GM19397 (cell line): Measurements from ENCODE around the gene SERPINE2.

Source experiments
- ATAC-seq: cut with Tn5 transposase; IDR thresholded peaks from one replicate; pipeline ENCODE4 v1.9.1; 2021; ENCODE audit warnings: mild to moderate bottlenecking, moderate library complexity; ENCODE audit not compliant: unreplicated experiment

SERPINE2 gene

GRCh38 chr2:223979730-223980396, 59.2 kb downstream of the SERPINE2 start:
- no peak for ATAC-seq

DNA sequence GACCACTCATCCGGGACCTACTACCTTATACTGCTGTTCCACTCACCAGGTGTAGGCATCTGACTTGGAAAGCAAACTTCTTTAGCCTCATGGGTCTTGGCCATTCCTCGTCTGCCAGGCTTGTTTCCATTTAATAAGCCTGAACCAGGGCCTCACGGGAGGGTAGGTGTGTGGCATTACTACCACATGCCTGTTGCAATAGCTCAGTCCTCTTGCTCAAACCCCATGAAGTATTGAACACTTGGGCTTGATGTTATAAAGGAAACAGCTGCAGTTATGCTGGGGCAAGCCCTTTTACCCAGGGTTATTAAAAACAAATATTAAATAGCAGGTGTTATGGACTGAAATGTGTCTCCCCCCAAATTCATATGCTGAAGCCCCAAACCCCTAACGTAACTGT, 60.6 kb downstream of the SERPINE2 start:
- ATAC-seq = no peak

- ATAC-seq = no peak
These were observed 62.4 kb downstream of the SERPINE2 start for GRCh38 chr2:223976635-223977226.

- ATAC-seq = no peak
These were observed 65.5 kb downstream of the SERPINE2 start for GRCh38 chr2:223973606-223974005.

- ATAC-seq = no peak
These were observed 66.4 kb downstream of the SERPINE2 start for GRCh38 chr2:223972656-223973102.

- no peak for ATAC-seq
These were observed 67.4 kb downstream of the SERPINE2 start for GRCh38 chr2:223971731-223972130.

- no peak for ATAC-seq
These were observed 68.5 kb downstream of the SERPINE2 start for GRCh38 chr2:223970343-223971128.

DNA sequence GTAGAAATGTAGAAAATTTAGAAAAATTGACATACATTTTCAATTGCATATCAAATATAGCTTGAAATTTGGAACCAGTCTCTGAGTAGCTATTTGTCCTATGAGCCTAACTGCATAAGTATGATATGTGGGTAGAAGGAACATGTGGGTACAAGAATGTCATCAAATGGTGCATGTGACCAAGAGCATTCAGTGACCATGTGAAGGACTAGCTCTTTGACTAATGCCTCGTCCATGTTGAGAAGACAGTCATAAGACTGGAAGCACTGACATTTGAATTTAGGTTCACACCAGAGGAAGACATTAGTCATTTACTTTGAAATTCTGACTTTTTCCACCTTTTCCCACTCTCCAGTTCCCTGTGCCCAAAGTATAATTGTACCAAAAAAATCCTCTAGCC, 69.2 kb downstream of the SERPINE2 start:
- ATAC-seq = no peak

DNA sequence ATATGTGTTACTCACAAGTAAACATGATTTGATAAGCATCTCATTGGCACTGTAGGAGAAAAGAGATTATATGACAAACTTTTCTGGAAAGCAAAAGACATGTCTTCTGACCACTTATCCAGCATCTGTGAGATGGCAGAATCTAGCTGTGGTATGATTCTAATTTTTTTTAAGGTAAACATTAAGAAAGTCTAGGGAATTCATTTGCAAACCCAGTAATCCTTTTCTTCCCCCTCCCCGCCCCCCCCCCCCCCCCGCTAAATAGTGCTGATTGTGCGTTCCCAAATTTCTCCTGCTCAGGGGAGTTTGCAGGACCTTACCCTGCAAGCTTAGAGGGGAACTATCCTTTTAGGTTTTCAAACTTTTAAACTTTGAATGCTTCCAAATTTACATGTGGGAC, 69.8 kb downstream of the SERPINE2 start:
- no peak for ATAC-seq

DNA sequence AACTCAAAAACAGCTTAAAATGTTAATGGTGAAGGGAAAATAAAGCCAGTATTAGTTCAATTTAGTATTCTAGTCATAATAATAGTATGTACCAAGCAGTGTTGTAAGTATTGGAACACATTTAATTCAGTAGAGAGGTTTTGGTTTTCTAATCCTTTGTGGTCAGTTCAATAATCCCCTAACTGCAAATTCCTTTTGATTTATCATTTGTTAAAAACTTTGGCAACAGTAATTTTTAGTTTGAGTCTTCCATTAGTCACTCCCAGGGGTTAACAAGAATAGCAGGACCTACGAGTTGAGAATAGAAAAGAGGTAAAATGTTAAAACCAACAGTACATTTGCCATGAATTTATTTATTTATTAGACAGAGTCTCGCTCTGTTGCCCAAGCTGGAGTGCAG, 71.1 kb downstream of the SERPINE2 start:
- ATAC-seq = no peak

DNA sequence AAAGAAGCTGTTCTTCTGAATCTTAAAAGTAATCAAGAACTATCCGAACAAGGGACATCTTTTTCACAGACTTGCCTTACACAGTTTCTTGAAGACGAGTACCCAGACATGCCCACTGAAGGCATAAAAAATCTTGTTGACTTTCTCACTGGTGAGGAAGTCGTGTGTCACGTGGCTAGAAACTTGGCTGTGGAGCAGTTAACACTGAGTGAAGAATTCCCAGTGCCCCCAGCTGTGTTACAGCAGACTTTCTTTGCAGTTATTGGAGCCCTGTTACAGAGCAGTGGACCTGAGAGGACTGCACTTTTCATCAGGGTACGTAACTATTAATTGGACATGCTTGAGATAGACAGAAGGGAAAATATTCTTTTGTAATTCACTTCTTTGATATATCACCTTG, 79.4 kb downstream of the SERPINE2 start:
- no peak for ATAC-seq

GRCh38 chr2:223957092-223957851, 81.8 kb downstream of the SERPINE2 start, which contains the start of gene MRPL44:
TSS of gene MRPL44 (plus strand) at chr2:223957463. CDS start at chr2:223957473, 10 bp downstream.
- peak; percentile 89 for ATAC-seq

- ATAC-seq = no peak
These were observed 82.8 kb downstream of the SERPINE2 start for GRCh38 chr2:223956300-223956699.

- ATAC-seq = no peak
These were observed 84.7 kb downstream of the SERPINE2 start for GRCh38 chr2:223954401-223954800.

DNA sequence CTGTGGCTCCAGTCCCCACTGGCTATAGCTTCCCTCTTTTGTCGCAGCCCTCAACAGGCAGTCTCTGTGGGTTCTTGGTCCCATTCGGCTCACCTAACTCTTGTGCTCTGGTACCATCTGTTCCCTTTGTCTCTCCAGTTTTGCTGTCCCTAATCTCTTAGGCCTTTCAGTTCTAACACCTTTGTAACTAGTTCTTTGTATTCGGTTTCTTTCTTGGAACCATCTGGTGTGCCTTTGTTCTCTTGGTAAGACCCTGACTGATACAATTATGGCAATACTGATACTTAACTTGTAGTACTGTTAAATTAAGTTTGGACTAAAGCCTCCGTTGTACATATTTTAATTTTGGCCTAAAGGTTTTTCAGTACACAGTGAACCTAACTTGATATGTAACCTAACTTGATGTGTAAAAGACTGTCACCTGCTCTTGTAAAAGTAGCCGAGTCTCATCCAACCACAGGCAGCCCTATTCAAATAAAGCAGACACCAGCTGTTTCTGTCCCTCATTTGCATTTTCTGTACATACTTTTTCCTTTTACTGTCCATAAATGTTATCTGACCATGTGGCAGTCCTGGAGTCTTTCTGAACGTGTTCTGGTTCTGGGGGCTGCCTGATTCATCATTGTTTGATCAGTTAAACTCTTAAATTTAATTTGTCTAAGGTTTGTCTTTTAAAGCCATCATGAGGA, 86.7 kb downstream of the SERPINE2 start:
- ATAC-seq = peak; percentile 56

DNA sequence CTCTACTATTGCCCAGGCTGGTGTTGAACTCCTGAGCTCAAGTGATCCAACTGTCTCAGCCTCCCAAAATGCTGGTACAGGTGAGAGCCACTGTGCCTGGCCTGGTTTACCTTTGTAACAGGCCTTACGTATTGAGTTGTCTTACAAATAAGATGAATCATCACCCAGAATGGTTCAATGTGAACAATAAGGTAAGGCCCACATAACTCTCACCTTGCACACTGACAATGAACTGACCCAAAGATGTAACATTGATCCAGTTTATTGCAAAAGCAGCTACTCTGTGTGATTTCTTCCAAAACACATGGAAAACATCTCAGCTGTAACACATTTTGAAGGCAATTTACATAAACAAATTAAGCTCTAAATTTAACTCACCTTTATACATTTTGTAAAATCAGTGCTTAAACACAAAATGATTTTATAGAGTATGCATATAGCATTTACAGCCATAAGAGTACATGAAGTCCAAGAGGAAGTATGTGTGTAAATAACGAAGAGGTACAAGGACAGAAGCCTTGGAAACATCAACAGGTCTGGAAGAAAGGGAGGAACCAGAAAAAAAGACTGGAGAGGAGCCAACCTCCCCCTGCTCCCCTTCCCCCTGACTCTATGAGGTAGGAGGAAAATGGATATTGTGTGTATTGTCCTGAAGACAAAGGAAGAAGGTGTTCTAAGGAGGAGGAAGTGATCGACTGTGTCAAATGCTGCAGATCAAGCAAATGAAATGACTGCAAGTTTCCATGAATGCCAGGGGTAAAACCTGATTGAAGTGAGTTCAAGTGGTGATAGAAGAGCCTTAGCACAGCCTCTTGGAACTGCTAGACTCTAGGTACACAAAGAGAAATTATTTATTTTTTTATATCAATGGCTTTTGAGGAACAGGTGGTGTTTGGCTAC, 88.4 kb downstream of the SERPINE2 start:
- no peak for ATAC-seq

- ATAC-seq = no peak
These were observed 89.7 kb downstream of the SERPINE2 start for GRCh38 chr2:223949241-223949840.

- ATAC-seq = no peak
These were observed 91.3 kb downstream of the SERPINE2 start for GRCh38 chr2:223947711-223948205.

DNA sequence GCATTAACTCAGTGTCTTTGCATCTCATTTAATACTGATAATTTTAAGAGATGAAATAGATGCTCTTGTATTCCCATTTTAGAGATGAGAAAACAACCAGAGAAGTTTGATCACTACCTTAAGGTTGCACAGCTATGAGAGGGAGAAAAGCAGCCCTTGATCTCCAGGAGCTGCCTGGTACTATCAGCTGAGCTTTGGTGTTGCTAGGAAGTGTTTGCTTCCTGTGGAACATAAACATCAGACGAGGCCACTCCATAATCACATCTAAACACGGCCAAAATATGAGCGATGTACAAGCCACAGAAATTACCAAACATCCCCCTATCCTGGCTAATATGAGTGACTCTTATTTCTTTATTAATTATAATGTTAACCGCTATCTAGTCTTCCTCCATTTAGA, 93.3 kb downstream of the SERPINE2 start:
- ATAC-seq = no peak
